Panc1 (cell line): Measurements from ENCODE around the gene MMGT1. TPM values are rescaled to one million over a fixed set of nuclear protein-coding genes. Genes with fewer than 3 reads are reported as not detected.

Source experiments
- ATAC-seq: fragments of 200-7000 bp; cut with Tn5 transposase; 2 replicates; pipeline ENCODE4 v1.9.1; 2020; ENCODE audit warnings: mild to moderate bottlenecking, moderate library complexity
- BruUV-seq: library from RNA; stranded (reverse); fragments of 400-500 nt; replicated peaks from 2 replicates; lab custom pipeline; 2021; lab: Mats Ljungman, UMichigan
- CTCF ChIA-PET: fragments of 300-600 bp; sonication (Branson Sonifier 250); formaldehyde crosslinking; loops from one replicate; lab custom pipeline; 2022; ENCODE audit warnings: antibody characterized with exemption; lab: Charles Lee
- POLR2A ChIA-PET: fragments of 300-600 bp; sonication (Branson Sonifier 250); formaldehyde crosslinking; loops from one replicate; lab custom pipeline; 2022; ENCODE audit warnings: antibody characterized with exemption; lab: Charles Lee
- DNase-seq: peaks from one replicate; pipeline ENCODE4 v3.0.0-alpha.2; 2010; ENCODE audit warnings: low read depth, low spot score
- H3K27ac ChIP-seq: 2 replicates; pipeline ENCODE4 v1.5.1; 2011; ENCODE audit warnings: mild to moderate bottlenecking, low read length, inconsistent platforms
- H3K27me3 ChIP-seq: fragments of 200-500 bp; sonication (Bioruptor generic); 2 replicates; pipeline ENCODE4 v1.6.0; 2014; ENCODE audit warnings: low read length, inconsistent platforms; ENCODE audit not compliant: control insufficient read depth, insufficient read depth
- H3K36me3 ChIP-seq: fragments of 200-500 bp; sonication (Bioruptor generic); 2 replicates; pipeline ENCODE4 v1.5.1; 2014; ENCODE audit warnings: inconsistent platforms, mild to moderate bottlenecking, low read length, moderate library complexity; ENCODE audit not compliant: control insufficient read depth, insufficient read depth
- H3K4me1 ChIP-seq: 2 replicates; pipeline ENCODE4 v1.5.1; 2011; ENCODE audit warnings: inconsistent platforms, mild to moderate bottlenecking, low read length, moderate library complexity; ENCODE audit not compliant: control insufficient read depth, insufficient read depth
- H3K4me3 ChIP-seq, 2 experiments: 2 replicates each; pipeline ENCODE4 v1.5.1; 2011 to 2012; ENCODE audit warnings: low read depth in 2 of 2, low read length in 2 of 2, mild to moderate bottlenecking in 2 of 2, inconsistent platforms in 1 of 2, moderate library complexity in 1 of 2
- H3K9me3 ChIP-seq: fragments of 200-500 bp; sonication (Bioruptor generic); 2 replicates; pipeline ENCODE4 v1.5.1; 2014; ENCODE audit warnings: low read depth, mild to moderate bottlenecking, inconsistent platforms, low read length, moderate library complexity; ENCODE audit not compliant: control insufficient read depth, insufficient read depth
- POLR2AphosphoS5 ChIP-seq: IDR thresholded peaks from 2 replicates; pipeline ENCODE4 v1.6.1; 2012; ENCODE audit warnings: mild to moderate bottlenecking, low read depth, low read length, moderate library complexity
- SIN3A ChIP-seq: IDR thresholded peaks from 2 replicates; pipeline ENCODE4 v1.6.1; 2012; ENCODE audit warnings: low read depth, mild to moderate bottlenecking, low read length, moderate library complexity, borderline replicate concordance; ENCODE audit not compliant: insufficient read depth
- TCF7L2 ChIP-seq: IDR thresholded peaks from 2 replicates; pipeline ENCODE4 v1.6.1; 2011; ENCODE audit warnings: mild to moderate bottlenecking, low read depth, low read length, inconsistent platforms
- in situ Hi-C: cut with HindIII; loops from 2 replicates; pipeline ENCODE4 v1.10.0; 2016; ENCODE audit warnings: low sequenced_read_pairs, low pct_unique_long_range_greater_than_20kb
- intact Hi-C: fragments of 100-400 bp; cut with micrococcal nuclease; formaldehyde crosslinking; loops from one replicate; pipeline ENCODE4 v1.10.0; 2022; ENCODE audit not compliant: unreplicated experiment
- total RNA-seq: library from RNA; stranded (reverse); gene quantifications from one replicate; pipeline ENCODE4 v1.2.1, GENCODE V29; 2021; ENCODE audit not compliant: unreplicated experiment
- TF ChIP-seq, protein P1 (sequence below), 2 experiments: IDR thresholded peaks; 2 replicates each; pipeline ENCODE4 v1.6.1; 2011 to 2012; ENCODE audit warnings: low read depth in 2 of 2, control low read depth in 1 of 2, low read length in 1 of 2, mild to moderate bottlenecking in 1 of 2, moderate library complexity in 1 of 2; ENCODE audit not compliant: insufficient read depth in 1 of 2
- TF ChIP-seq, protein P2 (sequence below): fragments of 450-650 bp; IDR thresholded peaks from 2 replicates; pipeline ENCODE4 v1.5.1; 2017; ENCODE audit warnings: mild to moderate bottlenecking

MMGT1 gene
- total RNA-seq, 1 experiment from 2014 or later: 31.4 TPM

DNA sequence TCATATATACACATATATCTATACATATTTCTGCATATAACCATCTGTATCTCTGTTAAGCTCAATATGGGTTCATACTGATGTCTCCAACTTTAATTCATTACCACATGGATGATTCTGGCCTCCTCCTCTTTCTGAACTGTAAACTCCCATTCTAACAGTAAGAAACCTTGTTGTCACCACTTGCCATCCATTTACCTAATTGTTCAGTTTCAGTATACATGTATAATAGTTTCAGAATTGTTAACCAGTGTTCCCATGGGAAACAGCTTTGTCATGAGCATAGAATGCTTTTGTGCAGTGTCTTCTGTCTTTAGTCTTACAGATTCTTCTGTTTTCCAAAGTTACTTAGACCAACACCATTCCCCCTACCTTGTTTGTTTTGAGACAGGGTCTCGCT is 47.4 kb upstream of the MMGT1 start:
- no peak overlapping the region for H3K27ac ChIP-seq
- no TSS peak for BruUV-seq
- H3K36me3 ChIP-seq: no peaks in the 10 kb centered on the region
- DNase-seq (no peak), ATAC-seq (no peak)
- ChIA-PET POLR2A (no interaction called here), CTCF (no interaction called here)
- in situ Hi-C loops: no loop called here
- no peak overlapping the region for H3K4me3 ChIP-seq
- no peaks in the 10 kb centered on the region for H3K9me3 ChIP-seq
- no peak for TF ChIP-seq TCF7L2
- TF ChIP-seq, protein P1, sequence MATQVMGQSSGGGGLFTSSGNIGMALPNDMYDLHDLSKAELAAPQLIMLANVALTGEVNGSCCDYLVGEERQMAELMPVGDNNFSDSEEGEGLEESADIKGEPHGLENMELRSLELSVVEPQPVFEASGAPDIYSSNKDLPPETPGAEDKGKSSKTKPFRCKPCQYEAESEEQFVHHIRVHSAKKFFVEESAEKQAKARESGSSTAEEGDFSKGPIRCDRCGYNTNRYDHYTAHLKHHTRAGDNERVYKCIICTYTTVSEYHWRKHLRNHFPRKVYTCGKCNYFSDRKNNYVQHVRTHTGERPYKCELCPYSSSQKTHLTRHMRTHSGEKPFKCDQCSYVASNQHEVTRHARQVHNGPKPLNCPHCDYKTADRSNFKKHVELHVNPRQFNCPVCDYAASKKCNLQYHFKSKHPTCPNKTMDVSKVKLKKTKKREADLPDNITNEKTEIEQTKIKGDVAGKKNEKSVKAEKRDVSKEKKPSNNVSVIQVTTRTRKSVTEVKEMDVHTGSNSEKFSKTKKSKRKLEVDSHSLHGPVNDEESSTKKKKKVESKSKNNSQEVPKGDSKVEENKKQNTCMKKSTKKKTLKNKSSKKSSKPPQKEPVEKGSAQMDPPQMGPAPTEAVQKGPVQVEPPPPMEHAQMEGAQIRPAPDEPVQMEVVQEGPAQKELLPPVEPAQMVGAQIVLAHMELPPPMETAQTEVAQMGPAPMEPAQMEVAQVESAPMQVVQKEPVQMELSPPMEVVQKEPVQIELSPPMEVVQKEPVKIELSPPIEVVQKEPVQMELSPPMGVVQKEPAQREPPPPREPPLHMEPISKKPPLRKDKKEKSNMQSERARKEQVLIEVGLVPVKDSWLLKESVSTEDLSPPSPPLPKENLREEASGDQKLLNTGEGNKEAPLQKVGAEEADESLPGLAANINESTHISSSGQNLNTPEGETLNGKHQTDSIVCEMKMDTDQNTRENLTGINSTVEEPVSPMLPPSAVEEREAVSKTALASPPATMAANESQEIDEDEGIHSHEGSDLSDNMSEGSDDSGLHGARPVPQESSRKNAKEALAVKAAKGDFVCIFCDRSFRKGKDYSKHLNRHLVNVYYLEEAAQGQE (IDR thresholded peaks at IDR 0.05; ENCODE audit: insufficient read depth in 1 of 2, low read depth in 2 of 2, low read length in 1 of 2): no peak
- intact Hi-C loops: no loop called here
- no peaks in the 10 kb centered on the region for H3K4me1 ChIP-seq
- H3K27me3 ChIP-seq: no peaks in the 10 kb centered on the region

DNA sequence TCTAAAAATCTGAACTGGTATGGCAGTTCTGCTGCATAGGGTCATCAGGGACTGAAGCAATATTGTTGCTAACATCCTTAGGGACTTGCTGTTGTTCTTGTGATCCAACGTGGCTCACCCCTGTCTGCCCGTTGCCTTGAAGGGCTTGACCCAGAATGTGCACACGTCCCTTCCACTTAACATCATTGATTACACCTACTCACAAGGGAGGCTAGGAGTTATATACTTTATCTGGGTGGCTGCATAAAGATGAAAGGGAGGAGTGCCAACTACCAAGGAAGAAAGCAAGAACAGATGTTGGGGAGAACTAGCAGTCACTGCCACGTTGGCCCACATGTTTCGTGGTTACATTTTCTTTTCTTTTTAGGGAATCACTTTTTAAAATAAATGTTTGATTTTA is 45.4 kb upstream of the MMGT1 start:
- CTCF ChIA-PET: no interaction called here
- in situ Hi-C loops: no loop called here
- no TSS peak for BruUV-seq

More for the DNA sequence above, 45.4 kb upstream of the MMGT1 start:
- Histone ChIP-seq H3K4me3 (no peak overlapping the region), H3K36me3 (no peaks in the 10 kb centered on the region), H3K27ac (no peak overlapping the region), H3K9me3 (no peaks in the 10 kb centered on the region), H3K4me1 (no peaks in the 10 kb centered on the region), H3K27me3 (no peaks in the 10 kb centered on the region)
- no peak for DNase-seq
- TF ChIP-seq POLR2AphosphoS5: no peak
- TF ChIP-seq, protein P2, sequence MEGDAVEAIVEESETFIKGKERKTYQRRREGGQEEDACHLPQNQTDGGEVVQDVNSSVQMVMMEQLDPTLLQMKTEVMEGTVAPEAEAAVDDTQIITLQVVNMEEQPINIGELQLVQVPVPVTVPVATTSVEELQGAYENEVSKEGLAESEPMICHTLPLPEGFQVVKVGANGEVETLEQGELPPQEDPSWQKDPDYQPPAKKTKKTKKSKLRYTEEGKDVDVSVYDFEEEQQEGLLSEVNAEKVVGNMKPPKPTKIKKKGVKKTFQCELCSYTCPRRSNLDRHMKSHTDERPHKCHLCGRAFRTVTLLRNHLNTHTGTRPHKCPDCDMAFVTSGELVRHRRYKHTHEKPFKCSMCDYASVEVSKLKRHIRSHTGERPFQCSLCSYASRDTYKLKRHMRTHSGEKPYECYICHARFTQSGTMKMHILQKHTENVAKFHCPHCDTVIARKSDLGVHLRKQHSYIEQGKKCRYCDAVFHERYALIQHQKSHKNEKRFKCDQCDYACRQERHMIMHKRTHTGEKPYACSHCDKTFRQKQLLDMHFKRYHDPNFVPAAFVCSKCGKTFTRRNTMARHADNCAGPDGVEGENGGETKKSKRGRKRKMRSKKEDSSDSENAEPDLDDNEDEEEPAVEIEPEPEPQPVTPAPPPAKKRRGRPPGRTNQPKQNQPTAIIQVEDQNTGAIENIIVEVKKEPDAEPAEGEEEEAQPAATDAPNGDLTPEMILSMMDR: no peak
- TF ChIP-seq, protein P1 (IDR thresholded peaks at IDR 0.05; ENCODE audit: insufficient read depth in 1 of 2, low read depth in 2 of 2, low read length in 1 of 2): no peak
- TF ChIP-seq TCF7L2: no peak
- no peak for TF ChIP-seq SIN3A
- POLR2A ChIA-PET: no interaction called here
- no peak for ATAC-seq
- intact Hi-C loops: no loop called here
